Measurements from ENCODE around the gene ATP6V1G2.
"Not testable (repeated sequence)": the region's sequence is repeated elsewhere in the genome, so short reads cannot be mapped to it uniquely, and the experiment has no call there.

Gene ATP6V1G2

GRCh38 chr6:31575335-31575901, 29.0 kb upstream of the ATP6V1G2 start, which contains the start of gene TNF:
TNF (plus strand) TSS chr6:31575565; CDS start chr6:31575742, 177 bp downstream.
- DNase-seq = no peak

- no peak for DNase-seq
Measured at GRCh38 chr6:31574106-31575061, 28.0 kb upstream of the ATP6V1G2 start.

- DNase-seq = no peak
Measured at GRCh38 chr6:31573239-31574105, 27.1 kb upstream of the ATP6V1G2 start.

DNA sequence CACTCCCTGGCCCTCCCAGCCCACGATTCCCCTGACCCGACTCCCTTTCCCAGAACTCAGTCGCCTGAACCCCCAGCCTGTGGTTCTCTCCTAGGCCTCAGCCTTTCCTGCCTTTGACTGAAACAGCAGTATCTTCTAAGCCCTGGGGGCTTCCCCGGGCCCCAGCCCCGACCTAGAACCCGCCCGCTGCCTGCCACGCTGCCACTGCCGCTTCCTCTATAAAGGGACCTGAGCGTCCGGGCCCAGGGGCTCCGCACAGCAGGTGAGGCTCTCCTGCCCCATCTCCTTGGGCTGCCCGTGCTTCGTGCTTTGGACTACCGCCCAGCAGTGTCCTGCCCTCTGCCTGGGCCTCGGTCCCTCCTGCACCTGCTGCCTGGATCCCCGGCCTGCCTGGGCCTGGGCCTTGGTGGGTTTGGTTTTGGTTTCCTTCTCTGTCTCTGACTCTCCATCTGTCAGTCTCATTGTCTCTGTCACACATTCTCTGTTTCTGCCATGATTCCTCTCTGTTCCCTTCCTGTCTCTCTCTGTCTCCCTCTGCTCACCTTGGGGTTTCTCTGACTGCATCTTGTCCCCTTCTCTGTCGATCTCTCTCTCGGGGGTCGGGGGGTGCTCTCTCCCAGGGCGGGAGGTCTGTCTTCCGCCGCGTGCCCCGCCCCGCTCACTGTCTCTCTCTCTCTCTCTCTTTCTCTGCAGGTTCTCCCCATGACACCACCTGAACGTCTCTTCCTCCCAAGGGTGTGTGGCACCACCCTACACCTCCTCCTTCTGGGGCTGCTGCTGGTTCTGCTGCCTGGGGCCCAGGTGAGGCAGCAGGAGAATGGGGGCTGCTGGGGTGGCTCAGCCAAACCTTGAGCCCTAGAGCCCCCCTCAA, 25.9 kb upstream of the ATP6V1G2 start, which contains the start of gene LTA:
Gene LTA, plus strand, starts transcription at position 249 of the 871 bp plus-strand sequence. Its CDS starts 454 bp downstream, at position 703.
- no peak for DNase-seq

DNA sequence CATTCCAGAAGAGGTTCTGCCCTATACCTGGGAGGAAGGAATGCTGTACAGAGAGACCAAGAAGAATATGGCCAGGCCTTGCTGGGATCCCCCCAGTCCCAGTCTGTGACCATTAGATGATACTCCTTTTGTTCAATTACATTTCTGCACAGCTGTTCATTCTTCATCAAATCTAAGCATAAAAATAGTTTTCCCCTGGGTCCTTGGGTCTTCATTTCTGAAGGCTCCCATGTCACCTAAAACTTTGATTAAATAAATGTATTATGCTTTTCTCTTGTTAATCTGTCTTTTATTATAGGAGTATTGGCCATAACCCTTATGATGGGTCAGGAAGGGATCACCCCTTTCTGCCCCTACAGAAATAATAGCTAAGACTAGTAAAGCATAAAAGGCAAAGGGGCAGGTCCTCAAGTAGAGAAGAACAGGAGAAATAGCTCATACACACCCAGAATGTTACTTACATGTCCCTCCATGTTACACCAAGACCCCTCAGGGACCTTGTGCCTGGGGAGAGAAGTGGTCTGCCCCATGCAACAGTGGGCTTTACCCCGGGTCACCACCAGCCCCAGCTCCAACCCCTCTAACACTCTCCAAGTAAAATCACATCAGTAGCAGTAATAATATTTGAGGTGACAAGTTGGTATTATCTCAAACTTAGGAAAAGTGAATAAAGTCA, 23.6 kb upstream of the ATP6V1G2 start:
- DNase-seq = no peak

DNA sequence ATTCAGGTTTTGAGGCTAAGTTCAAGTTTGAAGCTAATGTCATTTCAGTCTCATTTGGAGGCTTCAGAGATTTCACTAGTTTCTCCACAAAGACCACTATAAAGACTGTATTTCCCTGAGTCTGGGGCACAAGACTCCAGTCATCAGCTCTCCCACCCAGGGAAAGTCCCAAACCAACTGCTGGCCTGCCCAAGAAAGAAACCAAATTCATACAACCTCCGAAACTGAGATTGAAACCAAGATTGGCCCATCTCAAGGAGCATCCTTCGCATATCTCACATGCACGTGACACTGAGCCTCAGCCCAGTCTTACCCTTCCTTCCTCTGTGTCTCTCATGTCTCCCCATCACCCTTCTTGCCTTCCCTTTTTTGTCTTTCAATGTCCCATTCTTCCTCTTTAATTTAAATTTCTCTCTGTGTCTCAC, 22.1 kb upstream of the ATP6V1G2 start:
- DNase-seq = no peak

- DNase-seq = no peak
Measured at GRCh38 chr6:31567531-31568370, 21.3 kb upstream of the ATP6V1G2 start.

- no peak for DNase-seq
Measured at GRCh38 chr6:31560697-31561058, 14.3 kb upstream of the ATP6V1G2 start.

DNA sequence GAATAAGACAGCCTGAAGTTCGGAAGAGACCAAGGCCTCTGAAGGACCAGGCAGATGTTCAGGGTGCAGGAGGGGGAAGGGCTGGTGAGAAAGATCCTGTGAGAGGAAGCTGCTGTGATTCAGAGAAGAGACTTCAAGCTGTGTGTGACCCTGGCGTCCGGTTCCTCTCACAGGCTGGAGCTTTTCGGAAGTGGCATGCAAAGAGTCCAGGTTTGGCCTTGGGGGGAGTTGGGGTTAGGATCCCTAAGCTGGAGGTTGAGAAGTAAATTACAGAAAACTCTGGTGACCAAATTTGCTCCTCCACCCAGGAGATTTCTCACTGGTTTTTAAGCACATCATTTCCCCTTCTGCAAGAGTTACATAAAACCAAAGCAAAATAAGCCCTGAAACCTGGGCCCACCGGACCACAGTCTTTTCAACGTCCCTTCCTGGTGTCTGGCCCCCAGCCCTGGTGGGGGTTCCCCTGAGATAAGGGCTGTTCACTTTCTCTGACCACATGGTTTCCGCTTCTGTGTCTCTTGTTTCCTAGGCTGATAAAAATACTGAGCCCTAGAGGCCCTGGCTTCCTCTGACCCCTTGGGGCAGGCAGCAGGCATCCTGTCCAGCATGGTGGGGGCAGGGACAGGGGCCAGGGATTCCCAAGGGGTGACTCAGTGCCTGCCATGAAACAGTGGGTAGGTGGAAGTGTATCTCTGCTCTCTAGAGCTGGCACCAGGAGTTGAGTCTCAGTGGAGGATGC, 13.7 kb upstream of the ATP6V1G2 start:
- no peak for DNase-seq

- no peak for DNase-seq
Measured at GRCh38 chr6:31559606-31559957, 13.2 kb upstream of the ATP6V1G2 start.

- no peak for DNase-seq
Measured at GRCh38 chr6:31558631-31559500, 12.5 kb upstream of the ATP6V1G2 start.

GRCh38 chr6:31558318-31558625, 11.9 kb upstream of the ATP6V1G2 start:
- DNase-seq = no peak

DNA sequence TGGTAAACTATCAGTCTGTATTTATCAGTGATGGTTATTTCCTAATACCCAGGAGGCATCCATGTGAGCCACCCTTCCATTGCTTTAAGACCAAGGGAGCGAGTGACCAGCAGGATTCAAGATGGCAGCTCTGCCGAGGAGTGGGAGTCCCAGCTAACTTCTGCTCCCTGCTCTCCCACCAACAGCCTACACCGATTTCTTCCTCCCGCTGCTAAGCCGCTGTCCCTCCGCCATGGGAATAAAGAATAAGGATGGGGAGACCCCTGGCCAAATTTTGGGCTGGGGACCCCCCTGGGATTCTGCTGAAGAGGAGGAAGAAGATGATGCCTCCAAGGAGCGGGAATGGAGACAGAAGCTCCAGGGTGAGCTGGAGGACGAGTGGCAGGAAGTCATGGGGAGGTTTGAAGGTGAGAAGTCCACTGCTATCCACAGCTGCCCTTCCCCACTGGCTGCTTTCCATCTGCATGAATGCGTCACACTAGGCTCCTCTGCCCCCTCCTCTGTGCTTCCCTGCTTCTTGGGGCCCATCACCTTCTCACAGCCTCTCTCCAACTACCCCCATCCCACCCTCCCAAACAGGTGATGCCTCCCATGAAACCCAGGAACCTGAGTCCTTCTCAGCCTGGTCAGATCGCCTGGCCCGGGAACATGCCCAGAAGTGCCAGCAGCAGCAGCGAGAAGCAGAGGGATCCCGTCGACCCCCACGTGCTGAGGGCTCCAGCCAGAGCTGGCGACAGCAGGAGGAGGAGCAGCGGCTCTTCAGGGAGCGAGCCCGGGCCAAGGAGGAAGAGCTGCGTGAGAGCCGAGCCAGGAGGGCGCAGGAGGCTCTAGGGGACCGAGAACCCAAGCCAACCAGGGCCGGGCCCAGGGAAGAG, 11.3 kb upstream of the ATP6V1G2 start:
- no peak for DNase-seq

DNA sequence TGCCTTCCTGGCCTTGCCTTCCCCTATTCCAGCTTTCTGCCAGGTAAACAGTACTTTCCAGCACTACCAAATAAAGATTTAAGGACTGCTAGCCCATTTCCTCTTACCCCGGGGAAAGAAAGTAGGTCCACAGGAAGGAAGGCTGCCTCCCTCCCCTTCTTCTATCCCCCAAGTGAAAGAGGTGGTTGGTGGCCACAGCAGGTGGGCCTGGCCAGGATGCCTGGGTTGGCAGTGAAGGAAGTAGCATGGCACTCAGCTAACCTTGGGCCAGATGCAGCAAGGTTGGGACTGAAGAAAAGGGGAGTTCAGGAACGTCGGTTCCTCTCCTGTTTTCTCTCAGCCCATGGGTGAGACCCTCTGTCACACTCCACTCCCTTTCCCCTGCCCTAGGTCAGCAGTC, 9.9 kb upstream of the ATP6V1G2 start:
- DNase-seq = no peak

GRCh38 chr6:31551371-31551770, 5.0 kb upstream of the ATP6V1G2 start:
- not testable (repeated sequence) for DNase-seq

- no peak for DNase-seq
Measured at GRCh38 chr6:31548544-31548873, 2.1 kb upstream of the ATP6V1G2 start.

DNA sequence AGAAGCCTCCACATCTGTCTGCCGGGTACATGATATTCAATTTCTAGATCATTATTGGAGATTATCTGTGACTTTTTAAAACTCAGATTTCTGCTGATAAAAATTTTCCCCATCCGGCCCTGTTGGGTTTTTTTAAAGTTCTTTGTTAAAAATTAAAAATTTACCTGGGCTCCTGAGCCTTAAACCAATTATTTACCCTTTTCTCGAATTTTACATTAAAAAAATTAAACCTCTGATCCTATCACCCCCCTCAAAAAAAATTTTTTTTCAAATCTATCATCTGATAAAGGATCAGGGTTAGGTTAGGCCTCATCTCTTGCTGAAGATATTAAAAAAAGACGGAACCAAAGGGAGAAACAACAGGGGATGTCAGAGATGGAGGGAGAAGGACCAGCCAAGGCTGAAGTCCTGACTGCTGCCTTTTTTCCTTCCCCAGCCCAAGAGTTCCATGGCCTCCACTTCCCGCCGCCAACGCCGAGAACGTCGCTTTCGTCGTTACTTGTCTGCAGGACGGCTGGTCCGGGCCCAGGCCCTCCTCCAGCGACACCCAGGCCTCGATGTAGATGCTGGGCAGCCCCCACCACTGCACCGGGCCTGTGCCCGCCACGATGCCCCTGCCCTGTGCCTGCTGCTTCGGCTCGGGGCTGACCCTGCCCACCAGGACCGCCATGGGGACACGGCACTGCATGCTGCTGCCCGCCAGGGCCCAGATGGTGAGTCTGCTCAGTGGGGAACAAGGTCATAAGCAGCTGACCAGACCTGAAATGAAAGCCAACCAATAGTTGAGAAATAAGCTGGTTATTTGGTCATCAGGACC, 1.5 kb upstream of the ATP6V1G2 start:
- no peak for DNase-seq

Measured in NCI-H1092 (cell line).